Measurements from ENCODE around the gene CLEC16A.

CLEC16A gene

DNA sequence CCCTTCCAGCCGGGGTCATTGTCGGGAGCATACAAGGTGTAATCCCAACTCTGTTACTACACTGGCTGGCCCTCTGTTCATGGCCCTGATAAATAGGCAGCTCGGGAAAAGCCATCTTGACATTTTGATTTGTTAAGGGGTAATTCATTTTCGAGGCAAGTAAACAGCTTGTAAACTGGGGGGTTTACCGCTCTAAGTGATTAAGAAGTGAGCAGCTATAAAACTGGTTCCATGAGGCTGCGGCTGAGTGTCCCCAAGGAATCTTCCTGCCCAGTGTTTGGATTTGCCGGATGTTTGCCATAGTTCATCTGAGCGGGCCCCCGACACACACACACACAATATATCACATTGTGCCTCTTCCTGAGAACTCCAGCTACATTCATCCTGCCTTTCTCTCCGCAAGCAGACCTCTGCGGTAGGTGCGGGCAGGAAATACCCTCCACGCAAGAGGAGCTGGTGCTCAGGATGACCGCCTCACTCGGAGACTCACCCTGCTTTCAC is 219.4 kb downstream of the CLEC16A start:
- H3K36me3 ChIP-seq (replicated peaks) = no peaks in the 10 kb centered on the region
- DNase-seq (ENCODE audit: low spot score in 2 of 2) = no peak
- no peaks in the 10 kb centered on the region for H3K4me1 ChIP-seq
- no peak overlapping the region for H3K4me3 ChIP-seq
- H3K27me3 ChIP-seq (ENCODE audit: low read depth) = no peaks in the 10 kb centered on the region
- in situ Hi-C loops (cut with MboI; ENCODE audit: low sequenced_read_pairs) = no loop called here
- H3K9me3 ChIP-seq = no peaks in the 10 kb centered on the region

DNA sequence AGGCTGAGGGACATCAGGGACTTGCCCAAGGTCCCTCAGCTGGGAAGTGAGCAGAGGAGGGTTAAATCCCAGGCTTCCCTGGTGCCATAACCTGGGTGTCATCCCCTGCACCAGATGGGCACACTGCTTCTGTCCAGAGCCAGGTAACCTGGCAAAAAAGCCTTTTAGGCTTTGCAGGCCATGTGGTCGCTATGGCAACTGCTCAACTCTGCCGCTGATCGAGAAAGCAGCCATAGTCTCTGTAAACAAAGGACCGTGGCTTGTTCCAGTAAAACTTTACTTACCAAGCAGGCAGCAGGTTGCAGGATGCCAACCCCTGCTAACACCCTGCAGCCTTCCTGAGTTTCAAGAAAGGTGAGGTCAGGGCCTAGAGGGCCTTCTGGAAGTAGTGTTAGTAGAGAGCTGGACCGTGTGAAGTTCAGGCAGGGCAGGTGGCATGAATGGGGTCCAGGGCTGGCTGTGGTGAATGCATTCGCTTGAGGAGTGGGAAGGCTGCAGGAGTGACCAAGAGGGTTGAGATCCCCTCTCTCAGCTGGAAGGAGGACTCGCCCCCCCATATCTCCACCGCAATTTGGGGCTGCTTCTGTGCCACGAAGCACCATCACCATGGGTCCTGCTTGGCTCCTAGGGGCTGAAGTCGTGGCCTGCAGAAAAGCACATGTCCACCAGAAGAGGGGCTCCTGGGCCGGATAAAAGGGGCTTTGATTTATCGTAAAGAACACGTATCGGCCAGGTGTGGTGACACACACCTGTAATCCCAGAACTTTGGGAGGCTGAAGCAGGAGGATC is 220.3 kb downstream of the CLEC16A start:
- DNase-seq (ENCODE audit: low spot score in 2 of 2) = no peak
- in situ Hi-C loops (cut with MboI; ENCODE audit: low sequenced_read_pairs) = no loop called here
- Histone ChIP-seq H3K27me3 (ENCODE audit: low read depth) (no peaks in the 10 kb centered on the region), H3K4me1 (no peaks in the 10 kb centered on the region), H3K36me3 (replicated peaks) (no peaks in the 10 kb centered on the region), H3K4me3 (no peak overlapping the region), H3K9me3 (no peaks in the 10 kb centered on the region)

DNA sequence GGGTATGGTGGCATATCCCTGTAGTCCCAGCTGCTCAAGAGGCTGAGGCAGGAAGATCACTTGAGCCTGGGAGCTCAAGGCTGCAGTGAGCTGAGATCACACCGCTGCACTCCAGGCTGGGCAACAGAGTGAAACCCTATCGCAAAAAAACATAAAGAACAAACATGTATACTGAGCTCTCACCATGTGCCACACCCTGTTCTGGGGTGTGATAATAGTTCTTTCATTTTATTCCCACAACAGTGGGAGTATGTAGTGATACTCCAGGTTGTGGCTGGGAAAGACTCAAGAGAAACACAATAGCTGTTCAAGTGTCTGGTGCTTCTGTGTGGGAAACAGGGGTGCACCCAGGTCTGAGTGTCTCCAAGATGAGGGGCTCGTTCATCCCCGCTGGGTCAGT is 221.0 kb downstream of the CLEC16A start:
- DNase-seq (ENCODE audit: low spot score in 2 of 2) = no peak
- in situ Hi-C loops (cut with MboI; ENCODE audit: low sequenced_read_pairs) = no loop called here
- H3K36me3 ChIP-seq (replicated peaks) = no peaks in the 10 kb centered on the region
- H3K4me3 ChIP-seq = no peak overlapping the region
- no peaks in the 10 kb centered on the region for H3K9me3 ChIP-seq
- no peaks in the 10 kb centered on the region for H3K27me3 ChIP-seq (ENCODE audit: low read depth)
- no peaks in the 10 kb centered on the region for H3K4me1 ChIP-seq

DNA sequence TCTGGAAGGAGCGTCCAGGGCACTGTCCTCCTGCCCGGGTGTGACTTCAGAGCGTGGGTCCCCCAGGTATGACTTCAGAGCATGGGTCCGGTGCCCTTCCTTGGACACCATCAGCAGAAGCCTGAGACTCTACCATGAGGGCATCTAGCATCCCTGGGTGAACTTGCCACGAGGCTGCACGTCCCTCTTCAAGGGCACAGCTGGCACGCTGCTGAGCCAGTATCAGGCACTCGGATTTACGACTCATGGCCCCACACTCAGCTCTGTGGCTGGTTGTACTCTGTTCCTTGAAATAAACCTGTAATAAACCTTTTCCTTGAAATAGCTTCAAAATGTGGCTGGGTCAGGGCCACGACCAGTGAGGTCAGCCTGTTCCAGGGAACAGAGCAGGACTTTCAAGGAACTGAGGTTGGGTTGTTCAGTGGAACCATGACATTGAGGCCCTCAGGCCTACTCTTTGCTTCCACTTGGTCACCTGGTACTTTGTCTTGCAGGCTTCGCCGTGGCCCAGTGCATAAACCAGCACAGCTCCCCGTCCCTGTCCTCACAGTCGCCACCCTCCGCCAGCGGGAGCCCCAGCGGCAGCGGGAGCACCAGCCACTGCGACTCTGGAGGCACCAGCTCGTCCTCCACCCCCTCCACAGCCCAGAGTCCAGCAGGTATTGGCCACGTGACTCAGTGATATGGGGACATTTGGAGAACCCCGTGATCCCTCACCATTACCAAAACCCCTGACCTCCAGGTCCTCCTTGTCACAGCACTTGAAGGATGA is 221.7 kb downstream of the CLEC16A start:
- in situ Hi-C loops (cut with MboI; ENCODE audit: low sequenced_read_pairs) = no loop called here
- Histone ChIP-seq H3K4me1 (no peaks in the 10 kb centered on the region), H3K4me3 (no peak overlapping the region), H3K27me3 (ENCODE audit: low read depth) (no peaks in the 10 kb centered on the region), H3K36me3 (replicated peaks) (no peaks in the 10 kb centered on the region), H3K9me3 (no peaks in the 10 kb centered on the region)
- DNase-seq (ENCODE audit: low spot score in 2 of 2) = no peak

DNA sequence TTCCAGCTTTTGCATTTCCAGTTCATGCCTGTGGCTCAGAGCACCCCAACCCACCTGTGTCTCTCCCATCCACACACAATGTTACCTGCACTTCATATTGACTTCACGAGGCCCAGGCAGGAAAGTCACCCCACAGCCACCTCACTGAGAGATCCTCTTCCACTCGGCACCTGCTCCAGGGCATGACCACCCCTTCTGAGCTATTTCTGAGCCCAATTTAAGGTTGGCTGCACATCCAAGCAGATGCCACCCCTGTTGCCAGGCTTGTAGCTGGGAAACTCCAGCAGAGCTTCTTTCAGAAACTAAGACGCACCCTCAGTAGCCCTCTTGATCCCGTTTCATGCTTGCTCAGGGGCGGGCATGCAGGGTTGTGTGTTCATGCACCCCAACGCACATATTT is 223.2 kb downstream of the CLEC16A start:
- Histone ChIP-seq H3K27me3 (ENCODE audit: low read depth) (no peaks in the 10 kb centered on the region), H3K36me3 (replicated peaks) (no peaks in the 10 kb centered on the region; the same call in 1 of the 2 replicates), H3K4me1 (no peaks in the 10 kb centered on the region), H3K9me3 (no peaks in the 10 kb centered on the region), H3K4me3 (no peak overlapping the region)
- no peak for DNase-seq (ENCODE audit: low spot score in 2 of 2)
- in situ Hi-C loops (cut with MboI; ENCODE audit: low sequenced_read_pairs) = no loop called here

DNA sequence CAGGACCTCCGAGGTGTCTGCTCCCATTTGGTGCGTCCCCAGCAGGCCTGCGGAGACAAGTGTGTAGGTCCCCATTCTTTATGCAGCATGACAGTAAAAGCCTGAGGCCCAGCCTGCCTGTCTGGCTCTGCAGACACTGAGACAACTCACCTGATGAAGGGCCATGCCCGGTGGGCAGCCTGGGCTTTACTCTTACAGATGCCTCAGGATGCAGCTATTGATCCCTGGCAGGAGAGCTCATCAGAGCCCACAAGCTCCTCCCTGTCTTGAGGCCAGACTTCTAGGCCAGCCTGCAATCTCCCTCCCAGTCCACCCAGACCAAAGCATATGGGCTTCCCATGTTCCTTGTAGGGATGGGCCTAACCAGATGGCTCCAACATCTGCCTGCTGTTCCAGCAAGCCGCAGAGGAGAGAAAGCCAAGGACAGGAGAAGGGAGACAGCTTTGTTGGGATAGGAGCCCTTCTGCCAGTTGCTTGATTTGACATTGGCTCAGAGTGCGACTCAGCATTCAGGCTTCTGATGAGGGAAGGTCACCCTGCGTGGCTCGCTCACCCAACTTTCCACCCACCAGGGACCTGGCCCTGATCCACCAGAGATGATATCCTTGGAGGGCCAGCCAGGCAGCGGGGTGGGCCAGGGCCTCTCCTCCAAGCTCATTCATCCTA is 224.2 kb downstream of the CLEC16A start:
- Histone ChIP-seq H3K4me1 (no peaks in the 10 kb centered on the region), H3K9me3 (no peaks in the 10 kb centered on the region), H3K36me3 (replicated peaks) (no peaks in the 10 kb centered on the region; the same call in 1 of the 2 replicates), H3K27me3 (ENCODE audit: low read depth) (no peaks in the 10 kb centered on the region), H3K4me3 (no peak overlapping the region)
- in situ Hi-C loops (cut with MboI; ENCODE audit: low sequenced_read_pairs) = no loop called here
- no peak for DNase-seq (ENCODE audit: low spot score in 2 of 2)

DNA sequence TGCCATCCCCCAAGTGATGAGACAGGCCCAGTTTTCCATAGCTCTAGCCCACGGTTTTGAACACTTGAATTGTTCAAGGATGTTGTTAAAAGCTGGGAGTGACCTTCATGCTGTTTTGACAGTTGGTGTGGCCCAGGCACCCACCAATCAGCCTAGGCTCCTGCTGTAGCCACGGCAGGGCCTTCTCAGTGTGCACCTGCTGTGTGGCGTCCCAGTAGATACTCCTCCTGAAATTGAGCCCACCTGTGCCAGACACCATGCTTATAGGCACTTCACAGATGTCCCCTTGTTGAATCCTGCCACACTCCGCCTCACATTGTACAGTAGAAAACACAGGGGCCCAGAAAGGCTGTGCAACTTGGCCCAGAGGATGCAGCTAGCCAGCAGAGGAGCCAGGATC is 225.3 kb downstream of the CLEC16A start:
- H3K4me1 ChIP-seq = no peaks in the 10 kb centered on the region
- no peaks in the 10 kb centered on the region for H3K27me3 ChIP-seq (ENCODE audit: low read depth)
- no peaks in the 10 kb centered on the region; the same call in 1 of the 2 replicates for H3K36me3 ChIP-seq (replicated peaks)
- in situ Hi-C loops (cut with MboI; ENCODE audit: low sequenced_read_pairs) = no loop called here
- DNase-seq (ENCODE audit: low spot score in 2 of 2) = no peak
- H3K4me3 ChIP-seq = no peak overlapping the region
- H3K9me3 ChIP-seq = no peaks in the 10 kb centered on the region

DNA sequence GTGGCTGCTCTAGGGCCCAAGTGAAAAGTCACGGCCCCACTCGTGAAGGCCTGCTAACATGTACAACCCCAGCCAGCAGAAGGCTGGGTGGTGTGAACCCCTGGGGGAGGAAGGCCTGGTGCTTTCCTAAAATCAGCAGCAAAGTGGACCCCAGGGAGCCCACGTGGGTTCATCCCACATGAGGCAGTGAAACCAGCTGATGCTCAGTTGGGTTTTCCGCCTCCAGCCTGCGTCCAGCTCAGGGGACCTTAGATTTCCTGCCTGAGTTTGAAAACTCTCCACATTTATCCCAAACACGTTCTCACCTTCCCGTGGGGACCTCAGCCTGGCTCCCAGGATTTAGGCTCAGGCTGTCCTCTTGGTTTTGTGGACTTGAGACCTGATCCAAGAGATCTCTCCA is 225.8 kb downstream of the CLEC16A start:
- DNase-seq (ENCODE audit: low spot score in 2 of 2) = no peak
- no peaks in the 10 kb centered on the region for H3K27me3 ChIP-seq (ENCODE audit: low read depth)
- no peaks in the 10 kb centered on the region; the same call in 1 of the 2 replicates for H3K36me3 ChIP-seq (replicated peaks)
- no peaks in the 10 kb centered on the region for H3K4me1 ChIP-seq
- in situ Hi-C loops (cut with MboI; ENCODE audit: low sequenced_read_pairs) = no loop called here
- H3K9me3 ChIP-seq = no peaks in the 10 kb centered on the region
- H3K4me3 ChIP-seq = no peak overlapping the region

DNA sequence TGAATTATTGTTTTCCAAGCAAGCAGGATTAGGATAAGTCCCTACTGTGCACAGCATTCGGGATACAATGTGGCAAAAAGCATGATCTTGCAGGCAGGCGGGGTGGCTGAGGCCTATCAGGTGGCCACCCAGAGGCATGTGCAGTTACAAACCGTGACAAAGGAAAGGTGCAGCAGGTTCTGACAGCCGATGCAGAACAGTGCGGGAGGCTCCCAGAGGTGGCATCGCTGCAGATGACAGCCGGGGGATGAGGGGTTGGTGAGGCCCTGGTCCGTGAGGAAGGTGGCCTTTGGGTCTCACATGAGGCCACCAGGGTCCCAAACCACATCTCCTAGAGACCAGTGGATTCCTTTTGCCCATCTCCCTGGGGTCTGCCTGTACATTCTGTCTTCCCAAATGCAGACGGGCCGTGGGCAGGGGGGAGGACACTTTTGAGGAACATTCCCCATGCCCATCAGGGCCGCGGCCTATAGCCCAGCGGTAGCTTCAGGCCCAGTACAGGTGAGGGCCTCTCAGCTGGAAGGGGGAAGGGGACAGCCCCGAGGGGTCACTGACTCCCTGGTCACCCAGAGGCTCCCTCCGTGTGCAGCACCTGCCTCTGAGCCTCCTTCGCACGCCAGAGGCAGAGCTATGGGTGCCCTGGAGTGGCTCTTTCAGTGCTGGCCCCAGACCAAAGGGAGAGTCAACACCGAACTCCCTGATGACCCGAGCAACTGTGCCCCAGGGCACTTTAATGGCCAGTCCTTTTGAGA is 226.5 kb downstream of the CLEC16A start:
- H3K27me3 ChIP-seq (ENCODE audit: low read depth) = no peaks in the 10 kb centered on the region
- no peaks in the 10 kb centered on the region for H3K9me3 ChIP-seq
- no peaks in the 10 kb centered on the region; the same call in 1 of the 2 replicates for H3K36me3 ChIP-seq (replicated peaks)
- no peaks in the 10 kb centered on the region for H3K4me1 ChIP-seq
- no peak overlapping the region for H3K4me3 ChIP-seq
- in situ Hi-C loops (cut with MboI; ENCODE audit: low sequenced_read_pairs) = no loop called here
- DNase-seq (ENCODE audit: low spot score in 2 of 2) = no peak

DNA sequence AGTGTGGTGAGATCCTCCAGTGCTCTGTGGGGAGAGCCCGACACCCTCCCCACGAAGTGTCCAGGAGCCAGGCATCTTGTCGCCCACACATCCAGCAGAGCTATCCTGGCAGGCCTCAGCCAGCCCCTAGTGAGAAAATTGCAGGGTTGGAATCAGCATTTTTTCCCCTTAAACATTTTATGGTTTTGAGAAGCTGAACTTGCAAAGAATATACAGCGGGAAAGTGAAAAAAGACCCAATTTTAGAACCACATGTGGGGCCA is 227.0 kb downstream of the CLEC16A start:
- H3K36me3 ChIP-seq (replicated peaks) = no peaks in the 10 kb centered on the region; the same call in 1 of the 2 replicates
- H3K9me3 ChIP-seq = no peaks in the 10 kb centered on the region
- H3K27me3 ChIP-seq (ENCODE audit: low read depth) = no peaks in the 10 kb centered on the region
- no peak for DNase-seq (ENCODE audit: low spot score in 2 of 2)
- in situ Hi-C loops (cut with MboI; ENCODE audit: low sequenced_read_pairs) = no loop called here
- no peaks in the 10 kb centered on the region for H3K4me1 ChIP-seq
- no peak overlapping the region for H3K4me3 ChIP-seq

DNA sequence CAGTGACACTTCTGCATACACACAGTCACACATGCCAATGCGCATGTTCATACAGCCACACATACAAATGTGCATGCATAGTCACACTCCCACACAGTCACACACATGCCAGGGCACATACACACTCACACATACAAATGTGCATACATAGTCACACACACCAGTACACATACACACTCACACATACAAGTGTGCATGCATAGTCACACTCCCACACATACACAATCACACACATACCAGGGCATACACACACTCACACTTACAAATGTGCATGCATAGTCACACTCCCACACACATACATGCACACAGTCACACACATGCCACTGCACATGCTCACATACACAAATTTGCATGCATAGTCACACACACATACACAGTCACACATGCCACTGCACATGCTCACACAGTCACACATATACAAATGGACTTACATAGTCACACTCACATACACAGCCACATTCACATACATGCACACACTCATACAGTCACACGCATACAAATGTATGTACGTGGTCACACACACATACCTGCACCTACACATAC is 227.5 kb downstream of the CLEC16A start:
- H3K36me3 ChIP-seq (replicated peaks) = no peaks in the 10 kb centered on the region; the same call in 1 of the 2 replicates
- no peak for DNase-seq (ENCODE audit: low spot score in 2 of 2)
- H3K27me3 ChIP-seq (ENCODE audit: low read depth) = no peaks in the 10 kb centered on the region

DNA sequence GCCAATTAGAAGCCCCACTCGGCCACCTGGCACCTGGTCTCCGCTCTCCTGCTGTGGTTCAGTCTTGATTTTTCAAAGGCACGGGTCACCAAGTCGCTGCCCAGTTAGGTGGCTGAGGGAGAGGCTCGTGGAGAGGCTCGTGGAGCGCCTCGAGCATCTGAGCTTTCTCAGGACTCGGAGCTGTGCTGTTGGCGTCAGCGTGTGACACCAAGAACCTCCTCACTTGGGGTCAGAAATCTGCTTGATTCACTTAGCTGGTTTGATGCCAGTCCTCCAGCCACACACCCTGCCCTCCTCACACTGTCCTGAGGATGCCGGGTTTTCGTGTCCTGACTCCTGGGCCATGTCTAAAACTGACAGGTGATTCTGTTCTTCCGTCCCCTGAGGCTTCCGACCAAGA is 229.1 kb downstream of the CLEC16A start:
- no peak overlapping the region for H3K4me3 ChIP-seq
- DNase-seq (ENCODE audit: low spot score in 2 of 2) = no peak
- no peaks in the 10 kb centered on the region for H3K4me1 ChIP-seq
- H3K27me3 ChIP-seq (ENCODE audit: low read depth) = no peaks in the 10 kb centered on the region
- in situ Hi-C loops (cut with MboI; ENCODE audit: low sequenced_read_pairs) = no loop called here
- H3K9me3 ChIP-seq = no peaks in the 10 kb centered on the region
- H3K36me3 ChIP-seq (replicated peaks) = no peaks in the 10 kb centered on the region; the same call in 1 of the 2 replicates

More for the DNA sequence above, 227.5 kb downstream of the CLEC16A start:
- H3K4me3 ChIP-seq = no peak overlapping the region
- in situ Hi-C loops (cut with MboI; ENCODE audit: low sequenced_read_pairs) = no loop called here
- no peaks in the 10 kb centered on the region for H3K4me1 ChIP-seq
- no peaks in the 10 kb centered on the region for H3K9me3 ChIP-seq

DNA sequence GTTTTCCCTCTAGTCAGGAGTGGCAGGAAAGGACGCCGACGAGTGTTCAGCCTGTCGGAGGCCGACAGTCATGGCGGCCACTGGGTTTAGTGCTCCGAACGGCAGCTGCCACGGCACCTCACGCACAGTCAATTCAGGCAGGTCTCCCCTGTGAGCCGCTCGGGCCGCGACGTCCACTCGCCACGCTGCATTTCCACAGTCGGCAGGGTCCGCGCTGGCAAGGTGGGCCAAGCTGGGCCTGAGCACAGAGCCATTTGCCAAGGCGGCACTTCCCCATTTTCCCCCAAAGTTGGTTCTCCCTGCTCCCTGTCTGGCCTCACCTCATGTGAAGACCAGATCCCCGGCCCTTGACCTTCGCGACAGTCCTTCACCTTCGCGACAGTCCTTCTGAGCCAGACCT is 229.8 kb downstream of the CLEC16A start:
- Histone ChIP-seq H3K27me3 (ENCODE audit: low read depth) (no peaks in the 10 kb centered on the region), H3K36me3 (replicated peaks) (no peaks in the 10 kb centered on the region; the same call in 1 of the 2 replicates), H3K9me3 (no peaks in the 10 kb centered on the region), H3K4me1 (no peaks in the 10 kb centered on the region), H3K4me3 (no peak overlapping the region)
- in situ Hi-C loops (cut with MboI; ENCODE audit: low sequenced_read_pairs) = no loop called here
- no peak for DNase-seq (ENCODE audit: low spot score in 2 of 2)

All from HAP-1 (cell line).